ENCODE data around the gene NF1.

Gene NF1

GRCh38 chr17:31318851-31319661 lies 224.3 kb downstream of the NF1 start:
- H3K4me3 ChIP-seq (ENCODE audit: low read depth, low read length, poor library complexity, severe bottlenecking), result peak overlapping the region; percentile 89
- no peaks in the 10 kb centered on the region for H4K20me1 ChIP-seq (ENCODE audit: insufficient read depth, low read length)
- H2AFZ ChIP-seq (ENCODE audit: low read length), result no peak overlapping the region
- peaks cover 34% of the 10 kb centered on the region for H3K36me3 ChIP-seq (ENCODE audit: insufficient read depth, low read length)
- peak overlapping the region; percentile 98 for H3K27ac ChIP-seq (ENCODE audit: low read depth, low read length, poor library complexity, severe bottlenecking)
- no peaks in the 10 kb centered on the region for H3K27me3 ChIP-seq (ENCODE audit: insufficient read depth, low read length)
- no peak for TF ChIP-seq EZH2 (IDR thresholded peaks at IDR 0.05; ENCODE audit: borderline replicate concordance, low read length)
- no peaks in the 10 kb centered on the region for H3K9me2 ChIP-seq (ENCODE audit: low read depth, low read length)
- H3F3A ChIP-seq (ENCODE audit: insufficient read depth, low read length), result peaks cover 8% of the 10 kb centered on the region
- peaks cover 48% of the 10 kb centered on the region for H3K79me2 ChIP-seq (ENCODE audit: insufficient read depth, low read length)
- peak overlapping the region; percentile 72 for H3K4me2 ChIP-seq (ENCODE audit: low read length)
- peak overlapping the region; percentile 82 for H3K9ac ChIP-seq (ENCODE audit: low read length)
- peaks cover 64% of the 10 kb centered on the region for H3K4me1 ChIP-seq (ENCODE audit: insufficient read depth, low read length, severe bottlenecking)
- no peaks in the 10 kb centered on the region for H3K9me3 ChIP-seq (ENCODE audit: low read length)

- H3K79me2 ChIP-seq (ENCODE audit: insufficient read depth, low read length), result peaks cover 48% of the 10 kb centered on the region
- peaks cover 34% of the 10 kb centered on the region; the same call in 1 of the 2 replicates for H3K36me3 ChIP-seq (ENCODE audit: insufficient read depth, low read length)
- H3K27me3 ChIP-seq (ENCODE audit: insufficient read depth, low read length), result no peaks in the 10 kb centered on the region
- no peaks in the 10 kb centered on the region for H4K20me1 ChIP-seq (ENCODE audit: insufficient read depth, low read length)
- H3F3A ChIP-seq (ENCODE audit: insufficient read depth, low read length), result 0 out of 2 replicates have a peak, but pooled peaks cover 4% of the 10 kb centered on the region
- H3K4me1 ChIP-seq (ENCODE audit: insufficient read depth, low read length, severe bottlenecking), result peaks cover 52% of the 10 kb centered on the region
- peak overlapping the region; percentile 72 for H3K4me2 ChIP-seq (ENCODE audit: low read length)
- H3K4me3 ChIP-seq (ENCODE audit: low read depth, low read length, poor library complexity, severe bottlenecking), result peak overlapping the region; percentile 89
- peak overlapping the region; percentile 82 for H3K9ac ChIP-seq (ENCODE audit: low read length)
- TF ChIP-seq CTCF (IDR thresholded peaks at IDR 0.05; ENCODE audit: low read length) (no peak), EZH2 (IDR thresholded peaks at IDR 0.05; ENCODE audit: borderline replicate concordance, low read length) (no peak)
- no peak overlapping the region for H2AFZ ChIP-seq (ENCODE audit: low read length)
- no peaks in the 10 kb centered on the region for H3K9me3 ChIP-seq (ENCODE audit: low read length)
- peak overlapping the region; percentile 98 for H3K27ac ChIP-seq (ENCODE audit: low read depth, low read length, poor library complexity, severe bottlenecking)
- no peaks in the 10 kb centered on the region for H3K9me2 ChIP-seq (ENCODE audit: low read depth, low read length)
These were observed 225.5 kb downstream of the NF1 start for GRCh38 chr17:31320241-31320640.

GRCh38 chr17:31320791-31321190 lies 226.0 kb downstream of the NF1 start:
- H3K4me2 ChIP-seq (ENCODE audit: low read length), result peak overlapping the region; percentile 72

More at GRCh38 chr17:31320791-31321190, 226.0 kb downstream of the NF1 start:
- 0 out of 2 replicates have a peak, but pooled peaks cover 4% of the 10 kb centered on the region for H3F3A ChIP-seq (ENCODE audit: insufficient read depth, low read length)
- H3K9me3 ChIP-seq (ENCODE audit: low read length), result no peaks in the 10 kb centered on the region
- peak overlapping the region; percentile 89 for H3K4me3 ChIP-seq (ENCODE audit: low read depth, low read length, poor library complexity, severe bottlenecking)
- peak overlapping the region; percentile 98 for H3K27ac ChIP-seq (ENCODE audit: low read depth, low read length, poor library complexity, severe bottlenecking)
- H2AFZ ChIP-seq (ENCODE audit: low read length), result no peak overlapping the region
- no peaks in the 10 kb centered on the region for H3K9me2 ChIP-seq (ENCODE audit: low read depth, low read length)
- peaks cover 48% of the 10 kb centered on the region for H3K79me2 ChIP-seq (ENCODE audit: insufficient read depth, low read length)
- no peaks in the 10 kb centered on the region for H3K27me3 ChIP-seq (ENCODE audit: insufficient read depth, low read length)
- peaks cover 31% of the 10 kb centered on the region for H3K36me3 ChIP-seq (ENCODE audit: insufficient read depth, low read length)
- H3K9ac ChIP-seq (ENCODE audit: low read length), result peak overlapping the region; percentile 82
- no peaks in the 10 kb centered on the region for H4K20me1 ChIP-seq (ENCODE audit: insufficient read depth, low read length)
- peaks cover 47% of the 10 kb centered on the region for H3K4me1 ChIP-seq (ENCODE audit: insufficient read depth, low read length, severe bottlenecking)
- TF ChIP-seq EZH2 (IDR thresholded peaks at IDR 0.05; ENCODE audit: borderline replicate concordance, low read length) (no peak), CTCF (IDR thresholded peaks at IDR 0.05; ENCODE audit: low read length) (no peak)
